Renal cortex interstitium (tissue), 11 donors: ENCODE results near the gene MAP3K9. TPM values are rescaled to one million over a fixed set of nuclear protein-coding genes. Genes with fewer than 3 reads are reported as not detected.

Experiments
- DNase-seq, 11 donors: peaks; one replicate each; pipeline ENCODE4 v3.0.0-alpha.2; 2013; ENCODE audit warnings: low read depth in 9 of 11, low spot score in 4 of 11; ENCODE audit errors: extremely low read depth in 1 of 11
- polyA plus RNA-seq, 3 donors: library from polyadenylated mRNA; unstranded; fragments of 120-200 nt; gene quantifications; one replicate each; pipeline ENCODE4 v1.2.1, GENCODE V29; 2013; ENCODE audit not compliant: insufficient read length in 3 of 3

Gene MAP3K9
- polyA plus RNA-seq, 3 donors, result 3.9 to 4.8 (median 3.9) TPM

DNA sequence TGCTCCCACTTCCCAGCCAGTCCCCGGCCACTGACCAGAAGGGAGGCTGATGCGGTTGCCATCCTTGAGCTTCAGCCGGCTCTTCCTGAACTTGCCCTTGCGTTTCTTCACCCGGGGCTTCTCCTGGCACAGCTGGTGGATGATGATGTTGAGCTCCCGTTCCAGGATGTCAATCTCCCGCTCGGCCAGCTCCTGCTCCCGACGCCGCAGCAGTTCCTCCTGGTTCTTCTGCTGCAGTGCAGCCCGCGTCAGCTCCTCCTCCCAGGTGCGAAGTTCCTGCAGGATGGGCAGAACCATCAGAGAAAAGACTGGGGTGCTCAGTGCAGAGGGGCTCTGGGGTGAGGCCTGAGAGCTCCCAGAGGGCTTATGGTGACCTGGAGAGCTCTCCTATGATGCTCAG lies 67.0 kb downstream of the MAP3K9 start:
- no peak for DNase-seq

- DNase-seq, result no peak
These were observed 67.8 kb downstream of the MAP3K9 start for GRCh38 chr14:70741482-70741881.

DNA sequence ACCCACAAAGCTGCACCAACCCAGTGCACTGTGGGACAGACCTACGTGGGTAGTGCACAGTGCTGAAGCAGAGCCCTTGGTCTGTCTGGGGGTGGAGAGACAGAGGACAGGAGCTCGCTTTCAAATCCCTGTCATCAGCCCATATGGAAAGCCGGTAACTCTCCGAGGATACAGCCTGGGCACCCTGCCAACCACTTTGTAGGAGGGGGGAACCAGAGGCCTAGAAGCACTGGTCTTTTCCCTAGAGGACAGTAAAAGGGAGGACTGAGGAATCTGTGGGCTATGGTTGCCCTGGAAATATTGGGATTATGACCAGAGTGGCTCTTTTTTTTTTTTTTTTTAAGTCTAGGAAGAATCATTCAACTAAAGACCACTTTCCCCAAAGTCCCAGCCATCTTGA lies 74.3 kb downstream of the MAP3K9 start:
- DNase-seq, result peak in 2 of 11 donors; percentile 22 to 47

- DNase-seq, result no peak
These were observed 77.7 kb downstream of the MAP3K9 start for GRCh38 chr14:70731447-70732239.

GRCh38 chr14:70730393-70730792 lies 78.9 kb downstream of the MAP3K9 start:
- no peak for DNase-seq

GRCh38 chr14:70726651-70727375 lies 82.5 kb downstream of the MAP3K9 start:
- no peak for DNase-seq

DNA sequence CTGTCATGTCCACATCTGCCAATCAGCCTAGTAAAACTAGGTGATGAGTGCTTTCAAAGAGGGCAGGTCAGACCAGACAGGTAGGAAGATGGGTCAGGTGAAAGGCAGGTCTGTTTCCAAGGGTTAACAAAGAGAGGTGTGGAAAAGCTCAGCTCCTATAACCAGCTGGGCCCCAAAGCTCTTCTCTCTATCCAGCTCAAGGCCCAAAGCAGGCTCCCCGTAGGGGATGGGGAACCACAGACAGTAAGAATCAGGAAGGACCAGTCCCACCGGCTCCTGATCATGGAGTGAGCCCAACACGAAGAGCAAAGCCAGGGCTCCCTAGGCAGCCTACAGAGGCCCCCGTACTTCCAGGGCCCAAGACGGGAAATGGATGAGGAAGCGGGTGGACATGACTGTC lies 84.4 kb downstream of the MAP3K9 start:
- DNase-seq, result no peak

- no peak for DNase-seq
These were observed 85.2 kb downstream of the MAP3K9 start for GRCh38 chr14:70724110-70724509.

DNA sequence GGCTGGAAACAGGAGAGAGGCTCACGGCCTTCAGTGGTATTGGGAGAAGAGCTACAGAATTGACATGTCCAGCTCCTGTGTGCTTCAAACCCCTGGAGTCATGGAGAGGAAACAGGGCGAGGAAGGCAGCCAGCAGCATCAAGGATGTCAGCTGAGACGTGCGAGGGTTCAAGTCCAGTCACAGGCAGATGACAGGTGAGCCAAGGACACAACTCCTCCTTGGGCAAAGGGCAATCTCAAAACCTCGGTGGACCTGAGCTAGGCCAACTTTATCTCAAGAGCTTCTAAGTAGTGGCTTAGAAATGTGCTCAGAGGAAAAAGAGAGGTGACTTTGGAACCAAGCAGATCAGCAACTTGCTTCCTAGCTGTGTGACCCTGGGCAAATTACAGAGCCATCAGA lies 86.0 kb downstream of the MAP3K9 start:
- no peak for DNase-seq

GRCh38 chr14:70722418-70722817 lies 86.9 kb downstream of the MAP3K9 start:
- DNase-seq, result no peak

DNA sequence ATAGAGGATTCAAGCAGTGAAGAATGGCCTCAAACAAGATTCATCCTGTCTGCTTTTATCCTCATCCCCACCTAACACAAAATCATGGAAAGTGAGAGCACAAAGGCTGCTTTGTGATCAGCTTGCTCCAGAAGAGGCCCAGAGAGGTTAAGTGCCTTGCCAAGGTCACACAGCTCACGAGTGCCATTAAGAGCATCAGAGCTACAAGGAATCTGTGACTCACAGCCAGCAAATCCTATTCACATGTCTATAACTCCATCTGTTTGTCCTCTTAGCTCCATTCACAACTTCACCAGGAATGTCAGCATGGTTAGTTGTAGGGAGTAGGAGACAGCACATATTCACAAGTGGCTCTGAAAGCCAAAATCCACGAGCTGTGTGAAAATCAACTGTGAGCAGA lies 87.8 kb downstream of the MAP3K9 start:
- DNase-seq, result no peak

DNA sequence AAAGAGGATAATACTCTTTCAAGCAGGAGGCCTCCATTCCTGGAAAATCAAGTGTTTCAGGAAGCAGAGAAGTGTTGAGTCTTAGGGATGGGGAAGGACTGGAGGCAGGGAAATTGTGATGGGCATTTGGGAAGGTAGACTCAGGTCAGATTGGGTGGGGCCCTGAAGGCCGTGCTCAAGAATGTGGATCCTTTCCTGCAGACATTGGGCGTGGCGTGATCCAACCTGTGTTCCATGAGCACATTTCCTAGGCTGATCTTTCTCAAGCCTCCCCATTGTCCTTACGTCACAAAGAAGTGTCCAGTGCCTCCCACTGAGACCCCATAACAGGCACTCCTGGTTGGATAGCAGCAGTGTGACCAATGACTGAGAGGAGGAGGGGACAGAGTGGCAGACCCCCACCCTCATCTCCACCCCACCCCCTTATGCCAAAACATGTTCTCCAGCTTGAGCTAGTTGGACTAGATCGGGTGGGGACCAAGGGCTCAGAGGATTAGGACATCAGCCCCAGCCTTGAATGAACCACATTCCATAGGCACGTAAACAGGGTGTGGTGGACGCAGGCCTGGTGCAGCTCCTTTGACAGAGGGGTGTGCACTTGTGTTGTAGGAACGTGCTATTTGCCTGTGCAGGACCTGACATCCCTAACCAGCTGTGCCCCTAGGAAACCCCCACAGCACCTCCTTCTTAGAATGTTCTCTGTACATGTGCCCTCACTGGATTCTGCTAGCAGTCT lies 90.8 kb downstream of the MAP3K9 start:
- no peak for DNase-seq

DNA sequence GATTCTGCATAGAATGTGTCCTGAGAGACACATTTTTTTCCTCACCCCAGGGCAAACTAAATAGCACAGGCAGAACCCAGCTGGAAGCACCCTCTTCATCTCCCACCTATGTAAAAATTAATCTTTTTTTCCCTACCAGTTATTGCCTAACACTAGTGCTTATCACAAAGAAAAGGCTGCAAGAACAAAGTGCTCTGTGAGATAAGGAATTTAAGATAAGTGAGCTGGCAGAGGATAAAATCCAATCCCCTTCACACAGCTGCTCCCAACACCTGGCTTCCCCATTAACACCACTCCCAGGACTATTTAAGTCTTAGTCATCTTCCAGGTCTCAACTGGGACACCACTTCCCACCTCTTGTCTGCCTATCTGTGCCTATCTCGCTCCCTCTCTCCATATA lies 92.4 kb downstream of the MAP3K9 start:
- DNase-seq, result no peak

DNA sequence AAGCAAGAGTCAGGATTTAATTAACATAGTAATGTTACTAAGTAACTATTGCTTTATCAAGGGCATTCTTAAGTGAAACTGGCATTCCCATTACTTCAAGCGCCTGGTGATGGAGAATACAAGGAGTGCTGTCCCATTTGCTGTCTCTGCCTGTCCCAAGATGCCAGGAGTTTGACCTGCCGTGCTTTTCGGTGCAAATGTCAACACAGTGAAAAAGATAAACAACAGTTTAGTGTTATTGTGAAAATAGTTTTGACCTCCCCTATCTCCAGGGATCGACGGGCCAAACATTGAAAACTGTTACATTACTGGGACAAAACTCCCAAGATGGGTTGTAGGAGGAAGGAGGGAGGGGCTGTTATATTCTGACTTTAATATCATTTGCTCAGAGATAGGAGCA lies 92.8 kb downstream of the MAP3K9 start:
- DNase-seq, result no peak

DNA sequence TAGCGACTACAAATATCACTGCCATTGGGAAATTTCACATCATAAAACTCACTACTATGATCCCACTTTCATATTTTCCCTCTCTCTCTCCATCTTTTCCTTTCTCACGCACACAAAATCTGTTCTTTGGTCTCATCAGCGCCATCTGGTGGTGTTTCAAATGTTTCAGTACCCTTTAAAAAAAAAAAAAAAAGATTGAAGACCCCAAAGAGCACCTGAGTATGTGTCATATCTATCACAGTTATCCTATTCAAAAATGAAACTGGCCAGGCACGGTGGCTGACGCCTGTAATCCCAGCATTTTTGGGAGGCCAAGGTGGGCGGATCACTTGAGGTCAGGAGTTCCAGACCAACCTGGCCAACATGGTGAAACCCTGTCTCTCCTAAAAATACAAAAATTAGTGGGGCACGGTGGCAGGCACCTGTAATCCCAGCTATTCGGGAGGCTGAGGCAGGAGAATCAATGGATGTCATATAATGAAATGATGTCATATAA lies 95.2 kb downstream of the MAP3K9 start:
- peak; percentile 32 to 74 (median 60) for DNase-seq

DNA sequence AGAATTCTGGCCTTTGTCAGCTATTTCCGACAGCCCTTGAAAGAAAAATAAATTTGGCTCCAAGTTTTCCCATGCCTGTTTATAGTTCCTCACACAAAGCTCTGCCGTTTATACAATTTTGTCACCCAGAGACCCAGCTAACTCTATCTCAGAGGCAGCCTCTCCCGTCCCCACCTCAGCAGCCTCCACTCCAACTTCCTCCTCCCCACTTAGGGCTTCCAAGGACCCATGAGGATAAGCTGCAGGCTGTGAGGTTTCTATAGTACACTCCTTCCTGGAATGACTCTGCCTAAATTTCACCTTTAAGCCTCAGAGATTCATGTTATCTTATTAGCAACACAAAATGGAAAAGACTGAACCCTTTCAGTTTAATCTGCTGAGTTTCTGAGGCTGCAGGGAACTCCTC lies 95.8 kb downstream of the MAP3K9 start:
- peak in 4 of 11 donors; percentile 9 to 48 (median 12) for DNase-seq

GRCh38 chr14:70713096-70713495 lies 96.2 kb downstream of the MAP3K9 start:
- no peak for DNase-seq

DNA sequence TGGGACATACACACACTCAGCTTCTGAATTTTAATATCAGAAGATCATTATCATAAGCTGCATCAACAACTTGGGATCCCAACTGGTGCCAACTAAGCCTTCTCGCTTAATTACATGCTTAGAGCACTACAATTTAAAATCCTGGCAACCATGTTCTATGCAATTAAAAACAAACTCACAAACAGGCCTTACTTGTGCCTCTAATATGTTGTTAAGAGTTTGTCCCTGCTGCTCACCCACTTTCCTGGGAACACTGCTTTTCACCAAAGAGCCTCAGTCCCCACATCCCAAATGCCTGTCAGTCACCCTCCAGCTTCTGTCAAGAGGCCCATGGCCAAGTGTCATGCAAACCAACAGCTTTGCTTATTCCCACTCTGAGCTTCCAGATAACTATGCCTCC lies 97.9 kb downstream of the MAP3K9 start:
- no peak for DNase-seq

GRCh38 chr14:70709726-70710382 lies 99.5 kb downstream of the MAP3K9 start:
- no peak for DNase-seq
